ENCODE results near the gene GTF3C5. TPM values are rescaled to one million over a fixed set of nuclear protein-coding genes. Genes with fewer than 3 reads are reported as not detected.

Gene GTF3C5
- total and polyA plus RNA-seq, 9 of the 15 experiments (the other 6 are each of a cell fraction or from before 2014, with no cell fraction given), result 3.8 to 118 (median 83.7) TPM

DNA sequence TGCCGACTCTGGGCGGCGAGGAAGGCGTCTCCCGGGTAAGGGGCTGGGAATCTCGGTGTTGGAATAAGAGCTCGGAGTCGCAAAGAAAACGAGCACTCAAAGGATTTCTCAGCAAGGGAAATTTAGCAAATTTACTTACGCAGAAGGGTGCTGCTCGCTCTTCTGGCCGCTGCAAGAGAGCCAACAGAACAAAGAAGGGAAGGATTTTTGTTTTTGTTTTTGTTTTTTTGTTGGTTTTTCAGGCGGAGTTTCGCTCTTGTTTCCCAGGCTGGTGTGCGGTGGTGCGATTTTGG, 279 bp downstream of the GTF3C5 start (continued):
- TF ChIP-seq ZBTB7A (IDR thresholded peaks at IDR 0.05; ENCODE audit: borderline replicate concordance, control insufficient read depth, low read depth, low read length) (no peak), RFX7 (CRISPR knock-in tag; IDR thresholded peaks at IDR 0.05) (no peak), LCOR (CRISPR knock-in tag; IDR thresholded peaks at IDR 0.05) (0 out of 2 replicates have a peak, but pooled peaks have one; percentile 6), CCAR2 (IDR thresholded peaks at IDR 0.05; ENCODE audit: low read depth, low read length) (no peak), CHD4 (IDR thresholded peaks at IDR 0.05; ENCODE audit: insufficient read depth, insufficient replicate concordance, low read depth, low read length, poor library complexity, severe bottlenecking) (no peak), FOXJ3 (CRISPR knock-in tag; IDR thresholded peaks at IDR 0.05) (no peak), DPF2 (IDR thresholded peaks at IDR 0.05) (0 out of 2 replicates have a peak, but pooled peaks have one; percentile 6), PYGO2 (tag; IDR thresholded peaks at IDR 0.05) (no peak), ARNT (IDR thresholded peaks at IDR 0.05) (no peak), ATF1 (CRISPR knock-in tag; IDR thresholded peaks at IDR 0.05) (no peak), ATF1 (tag; IDR thresholded peaks at IDR 0.05) (no peak), TAL1 (IDR thresholded peaks at IDR 0.05) (no peak), PTTG1 (tag; IDR thresholded peaks at IDR 0.05; ENCODE audit: low read depth) (no peak), TCFL5 (CRISPR knock-in tag; conservative IDR thresholded peaks at IDR 0.05) (no peak)
- TF ChIP-seq, protein P1, sequence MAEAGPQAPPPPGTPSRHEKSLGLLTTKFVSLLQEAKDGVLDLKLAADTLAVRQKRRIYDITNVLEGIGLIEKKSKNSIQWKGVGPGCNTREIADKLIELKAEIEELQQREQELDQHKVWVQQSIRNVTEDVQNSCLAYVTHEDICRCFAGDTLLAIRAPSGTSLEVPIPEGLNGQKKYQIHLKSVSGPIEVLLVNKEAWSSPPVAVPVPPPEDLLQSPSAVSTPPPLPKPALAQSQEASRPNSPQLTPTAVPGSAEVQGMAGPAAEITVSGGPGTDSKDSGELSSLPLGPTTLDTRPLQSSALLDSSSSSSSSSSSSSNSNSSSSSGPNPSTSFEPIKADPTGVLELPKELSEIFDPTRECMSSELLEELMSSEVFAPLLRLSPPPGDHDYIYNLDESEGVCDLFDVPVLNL (CRISPR knock-in tag; IDR thresholded peaks at IDR 0.05; ENCODE audit: low read depth), result no peak; the same call in 1 of the 2 replicates
- TF ChIP-seq, protein P2, sequence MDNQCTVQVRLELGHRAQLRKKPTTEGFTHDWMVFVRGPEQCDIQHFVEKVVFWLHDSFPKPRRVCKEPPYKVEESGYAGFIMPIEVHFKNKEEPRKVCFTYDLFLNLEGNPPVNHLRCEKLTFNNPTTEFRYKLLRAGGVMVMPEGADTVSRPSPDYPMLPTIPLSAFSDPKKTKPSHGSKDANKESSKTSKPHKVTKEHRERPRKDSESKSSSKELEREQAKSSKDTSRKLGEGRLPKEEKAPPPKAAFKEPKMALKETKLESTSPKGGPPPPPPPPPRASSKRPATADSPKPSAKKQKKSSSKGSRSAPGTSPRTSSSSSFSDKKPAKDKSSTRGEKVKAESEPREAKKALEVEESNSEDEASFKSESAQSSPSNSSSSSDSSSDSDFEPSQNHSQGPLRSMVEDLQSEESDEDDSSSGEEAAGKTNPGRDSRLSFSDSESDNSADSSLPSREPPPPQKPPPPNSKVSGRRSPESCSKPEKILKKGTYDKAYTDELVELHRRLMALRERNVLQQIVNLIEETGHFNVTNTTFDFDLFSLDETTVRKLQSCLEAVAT (IDR thresholded peaks at IDR 0.05), result no peak
- TF ChIP-seq, protein P3, sequence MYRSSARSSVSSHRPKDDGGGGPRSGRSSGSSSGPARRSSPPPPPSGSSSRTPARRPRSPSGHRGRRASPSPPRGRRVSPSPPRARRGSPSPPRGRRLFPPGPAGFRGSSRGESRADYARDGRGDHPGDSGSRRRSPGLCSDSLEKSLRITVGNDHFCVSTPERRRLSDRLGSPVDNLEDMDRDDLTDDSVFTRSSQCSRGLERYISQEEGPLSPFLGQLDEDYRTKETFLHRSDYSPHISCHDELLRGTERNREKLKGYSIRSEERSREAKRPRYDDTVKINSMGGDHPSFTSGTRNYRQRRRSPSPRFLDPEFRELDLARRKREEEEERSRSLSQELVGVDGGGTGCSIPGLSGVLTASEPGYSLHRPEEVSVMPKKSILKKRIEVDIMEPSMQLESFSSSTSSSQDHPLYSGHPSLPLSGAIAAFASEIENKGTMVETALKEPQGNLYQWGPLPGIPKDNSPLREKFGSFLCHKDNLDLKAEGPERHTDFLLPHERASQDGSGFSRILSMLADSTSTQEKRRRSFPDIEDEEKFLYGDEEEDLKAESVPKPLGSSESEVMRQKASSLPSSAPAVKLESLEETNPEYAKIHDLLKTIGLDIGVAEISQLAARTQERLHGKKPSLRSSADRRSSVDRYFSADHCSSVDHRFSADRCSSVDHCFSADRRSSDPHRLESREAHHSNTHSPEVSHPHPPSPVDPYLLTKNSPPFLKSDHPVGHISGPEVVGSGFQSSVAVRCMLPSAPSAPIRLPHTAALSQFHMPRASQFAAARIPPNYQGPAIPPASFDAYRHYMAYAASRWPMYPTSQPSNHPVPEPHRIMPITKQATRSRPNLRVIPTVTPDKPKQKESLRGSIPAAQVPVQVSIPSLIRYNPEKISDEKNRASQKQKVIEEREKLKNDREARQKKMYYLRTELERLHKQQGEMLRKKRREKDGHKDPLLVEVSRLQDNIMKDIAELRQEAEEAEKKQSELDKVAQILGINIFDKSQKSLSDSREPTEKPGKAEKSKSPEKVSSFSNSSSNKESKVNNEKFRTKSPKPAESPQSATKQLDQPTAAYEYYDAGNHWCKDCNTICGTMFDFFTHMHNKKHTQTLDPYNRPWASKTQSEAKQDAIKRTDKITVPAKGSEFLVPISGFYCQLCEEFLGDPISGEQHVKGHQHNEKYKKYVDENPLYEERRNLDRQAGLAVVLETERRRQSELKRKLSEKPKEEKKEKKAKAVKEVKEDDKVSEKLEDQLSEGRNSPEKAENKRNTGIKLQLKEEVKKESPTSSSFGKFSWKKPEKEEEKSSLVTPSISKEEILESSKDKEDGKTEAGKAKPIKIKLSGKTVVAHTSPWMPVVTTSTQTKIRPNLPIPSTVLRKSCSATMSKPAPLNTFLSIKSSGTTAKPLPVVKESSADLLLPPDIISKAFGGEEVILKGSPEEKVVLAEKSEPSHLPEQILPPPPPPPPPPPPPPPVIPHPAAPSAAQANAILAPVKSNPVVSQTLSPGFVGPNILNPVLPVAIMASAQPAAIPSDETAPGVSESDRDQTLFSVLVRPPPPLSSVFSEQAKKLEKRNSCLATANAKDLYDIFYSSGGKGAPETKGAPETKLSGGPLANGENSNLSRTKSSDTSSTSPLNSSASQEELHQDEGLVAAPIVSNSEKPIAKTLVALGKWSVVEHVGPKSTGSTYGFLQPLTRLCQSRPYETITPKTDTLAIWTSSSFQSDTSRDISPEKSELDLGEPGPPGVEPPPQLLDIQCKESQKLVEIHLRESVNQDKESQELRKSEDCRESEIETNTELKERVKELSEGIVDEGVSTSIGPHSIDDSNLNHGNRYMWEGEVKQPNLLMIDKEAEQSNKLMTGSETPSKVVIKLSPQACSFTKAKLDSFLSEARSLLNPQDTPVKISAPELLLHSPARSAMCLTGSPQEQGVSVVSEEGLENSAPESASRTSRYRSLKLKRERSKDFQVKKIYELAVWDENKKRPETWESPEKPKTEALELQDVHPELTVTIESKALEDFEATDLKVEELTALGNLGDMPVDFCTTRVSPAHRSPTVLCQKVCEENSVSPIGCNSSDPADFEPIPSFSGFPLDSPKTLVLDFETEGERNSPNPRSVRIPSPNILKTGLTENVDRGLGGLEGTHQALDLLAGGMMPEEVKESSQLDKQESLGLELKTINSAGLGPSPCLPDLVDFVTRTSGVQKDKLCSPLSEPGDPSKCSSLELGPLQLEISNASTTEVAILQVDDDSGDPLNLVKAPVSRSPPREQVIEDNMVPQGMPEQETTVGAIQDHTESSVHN (IDR thresholded peaks at IDR 0.05; ENCODE audit: borderline replicate concordance in 1 of 2, low read depth in 1 of 2), result no peak
- TF ChIP-seq, protein P4, sequence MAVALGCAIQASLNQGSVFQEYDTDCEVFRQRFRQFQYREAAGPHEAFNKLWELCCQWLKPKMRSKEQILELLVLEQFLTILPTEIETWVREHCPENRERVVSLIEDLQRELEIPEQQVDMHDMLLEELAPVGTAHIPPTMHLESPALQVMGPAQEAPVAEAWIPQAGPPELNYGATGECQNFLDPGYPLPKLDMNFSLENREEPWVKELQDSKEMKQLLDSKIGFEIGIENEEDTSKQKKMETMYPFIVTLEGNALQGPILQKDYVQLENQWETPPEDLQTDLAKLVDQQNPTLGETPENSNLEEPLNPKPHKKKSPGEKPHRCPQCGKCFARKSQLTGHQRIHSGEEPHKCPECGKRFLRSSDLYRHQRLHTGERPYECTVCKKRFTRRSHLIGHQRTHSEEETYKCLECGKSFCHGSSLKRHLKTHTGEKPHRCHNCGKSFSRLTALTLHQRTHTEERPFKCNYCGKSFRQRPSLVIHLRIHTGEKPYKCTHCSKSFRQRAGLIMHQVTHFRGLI (CRISPR knock-in tag; IDR thresholded peaks at IDR 0.05), result no peak
